ENCODE results near the gene KRTAP10-7. TPM values are rescaled to one million over a fixed set of nuclear protein-coding genes. Genes with fewer than 3 reads are reported as not detected.

The KRTAP10-7 gene
- polyA plus RNA-seq, 3 donors: not detected

- Histone ChIP-seq H3K79me2 (ENCODE audit: insufficient read depth, low read length) (no peaks in the 10 kb centered on the region), H3K27me3 (ENCODE audit: control insufficient read depth in 2 of 2, insufficient read depth in 2 of 2, low read length in 2 of 2) (no peaks in the 10 kb centered on the region), H3K4me1 (ENCODE audit: control insufficient read depth in 1 of 2, insufficient read depth in 2 of 2, low read length in 2 of 2) (no peaks in the 10 kb centered on the region), H3K27ac (ENCODE audit: low read depth in 1 of 2, low read length in 2 of 2) (no peak overlapping the region), H2AFZ (ENCODE audit: insufficient read depth, low read depth, low read length, poor library complexity, severe bottlenecking) (no peak overlapping the region), H4K20me1 (ENCODE audit: insufficient read depth, low read length) (no peaks in the 10 kb centered on the region), H3K36me3 (replicated peaks in 1 of 2; ENCODE audit: control insufficient read depth in 1 of 2, insufficient read depth in 2 of 2, low read length in 2 of 2) (no peaks in the 10 kb centered on the region), H3K4me3 (replicated peaks in 1 of 3; ENCODE audit: low read depth in 2 of 3, low read length in 3 of 3) (no peak overlapping the region), H3K9me3 (replicated peaks in 1 of 2; ENCODE audit: control insufficient read depth in 1 of 2, insufficient read depth in 1 of 2, low read length in 2 of 2) (peaks cover 19 to 25% of the 10 kb centered on the region in 2 donors), H3K4me2 (replicated peaks; ENCODE audit: extremely low read depth, low read length, poor library complexity, severe bottlenecking) (no peak overlapping the region), H3K9ac (ENCODE audit: insufficient read depth, low read length, poor library complexity, severe bottlenecking) (no peak overlapping the region)
- TF ChIP-seq CTCF (IDR thresholded peaks at IDR 0.05): no peak
- WGBS (ENCODE audit: insufficient coverage): no CpG with 5 or more reads among the region's 4 CpGs
- intact Hi-C loops (cut with micrococcal nuclease): no loop called here
- no peak overlapping the region for H3K27ac Mint-ChIP-seq
- peaks cover 3 to 9% (median 3%) of the 10 kb centered on the region in 3 donors for H3K27me3 Mint-ChIP-seq (ENCODE audit: low read depth in 3 of 3)
- no peaks in the 10 kb centered on the region for H3K4me1 Mint-ChIP-seq
- DNase-seq: no peak
- no peaks in the 10 kb centered on the region for H3K36me3 Mint-ChIP-seq
- H3K9me3 Mint-ChIP-seq: peaks cover 22 to 37% (median 31%) of the 10 kb centered on the region in 7 donors
- H3K4me3 Mint-ChIP-seq: no peak overlapping the region
Observed at GRCh38 chr21:44611551-44611950, 11.2 kb downstream of the KRTAP10-7 start.

- no peak for DNase-seq
- H3K4me3 ChIP-seq (replicated peaks in 1 of 3; ENCODE audit: low read depth in 2 of 3, low read length in 3 of 3): no peak within 1 kb of the TSS
- H3K27me3 ChIP-seq (ENCODE audit: control insufficient read depth in 2 of 2, insufficient read depth in 2 of 2, low read length in 2 of 2): no peaks in the 10 kb centered on the region
- no peaks in the 10 kb centered on the region for H3K4me1 ChIP-seq (ENCODE audit: control insufficient read depth in 1 of 2, insufficient read depth in 2 of 2, low read length in 2 of 2)
- H3K27ac ChIP-seq (ENCODE audit: low read depth in 1 of 2, low read length in 2 of 2): no peak within 1 kb of the TSS
- no peaks in the 10 kb centered on the region for H3K36me3 Mint-ChIP-seq
- no peak within 1 kb of the TSS for H2AFZ ChIP-seq (ENCODE audit: insufficient read depth, low read depth, low read length, poor library complexity, severe bottlenecking)
- no peak within 1 kb of the TSS for H3K4me2 ChIP-seq (replicated peaks; ENCODE audit: extremely low read depth, low read length, poor library complexity, severe bottlenecking)
- intact Hi-C loops (cut with micrococcal nuclease): no loop called here
- WGBS (ENCODE audit: insufficient coverage): 97% methylated on average over 8 of the region's 8 CpGs
- H3K79me2 ChIP-seq (ENCODE audit: insufficient read depth, low read length): no peaks in the 10 kb centered on the region
- H3K36me3 ChIP-seq (replicated peaks in 1 of 2; ENCODE audit: control insufficient read depth in 1 of 2, insufficient read depth in 2 of 2, low read length in 2 of 2): no peaks in the 10 kb centered on the region
- H3K4me3 Mint-ChIP-seq: no peak within 1 kb of the TSS
- TF ChIP-seq CTCF (IDR thresholded peaks at IDR 0.05): no peak
- no peaks in the 10 kb centered on the region for H3K4me1 Mint-ChIP-seq
- H3K27me3 Mint-ChIP-seq (ENCODE audit: low read depth in 3 of 3): peaks cover 0 to 9% (median 3%) of the 10 kb centered on the region in 3 donors
- no peaks in the 10 kb centered on the region for H4K20me1 ChIP-seq (ENCODE audit: insufficient read depth, low read length)
- H3K9me3 ChIP-seq (replicated peaks in 1 of 2; ENCODE audit: control insufficient read depth in 1 of 2, insufficient read depth in 1 of 2, low read length in 2 of 2): peaks cover 19 to 25% of the 10 kb centered on the region in 2 donors
- peaks cover 20 to 37% (median 31%) of the 10 kb centered on the region in 7 donors for H3K9me3 Mint-ChIP-seq
- no peak within 1 kb of the TSS for H3K9ac ChIP-seq (ENCODE audit: insufficient read depth, low read length, poor library complexity, severe bottlenecking)
- H3K27ac Mint-ChIP-seq: no peak within 1 kb of the TSS
Observed at GRCh38 chr21:44612029-44612486, 11.7 kb downstream of the KRTAP10-7 start, which contains the start of gene KRTAP10-8. KRTAP10-8 (plus strand) TSS chr21:44612079; CDS start chr21:44612101, 22 bp downstream.
